ENCODE measurements around the gene CCP110. TPM values are rescaled to one million over a fixed set of nuclear protein-coding genes. Genes with fewer than 3 reads are reported as not detected.
"Not testable (repeated sequence)": the region's sequence is repeated elsewhere in the genome, so short reads cannot be mapped to it uniquely, and the experiment has no call there.

CCP110 gene
- total RNA-seq, 5 donors from 2014 or later (not counting 1 experiment from before 2014, with no cell fraction given): 12.3 to 18.8 (median 17.1) TPM

GRCh38 chr16:19528666-19529065 lies 4.9 kb downstream of the CCP110 start:
- POLR2A ChIA-PET: no interaction called here
- Mint-ChIP-seq H3K4me1 (peaks cover 17 to 20% (median 17%) of the 10 kb centered on the region in 3 donors), H3K27ac (no peak overlapping the region), H3K27me3 (no peaks in the 10 kb centered on the region), H3K4me3 (no peak overlapping the region), H3K36me3 (peaks cover 20% of the 10 kb centered on the region), H3K9me3 (no peaks in the 10 kb centered on the region)
- peaks cover 11 to 12% of the 10 kb centered on the region in 2 experiments for H3K4me1 ChIP-seq (ENCODE audit: control insufficient read depth in 1 of 2, extremely low read depth in 1 of 2, insufficient read depth in 2 of 2, low read length in 2 of 2)
- DNase-seq: no peak
- no peak overlapping the region for H3K4me3 ChIP-seq (ENCODE audit: control insufficient read depth in 1 of 2, extremely low read depth in 1 of 2, low read length in 1 of 2)
- CTCF ChIA-PET: no interaction called here
- H3K9me3 ChIP-seq: no peaks in the 10 kb centered on the region
- H3K27ac ChIP-seq (ENCODE audit: low read length): no peak overlapping the region
- 100% methylated on average over 2 of the region's 3 CpGs for WGBS (ENCODE audit: insufficient coverage)
- no peaks in the 10 kb centered on the region for H3K27me3 ChIP-seq (replicated peaks in 1 of 2; ENCODE audit: control insufficient read depth in 2 of 2, extremely low read depth in 1 of 2, insufficient read depth in 2 of 2, low read length in 1 of 2)
- no peak for ATAC-seq (replicated peaks in 1 of 4)
- peaks cover 0 to 9% of the 10 kb centered on the region in 2 donors for H3K36me3 ChIP-seq (ENCODE audit: control insufficient read depth in 2 of 2, extremely low read depth in 1 of 2, insufficient read depth in 1 of 2, low read length in 1 of 2)

- no peaks in the 10 kb centered on the region for H3K9me3 Mint-ChIP-seq
- no peaks in the 10 kb centered on the region for H3K4me1 Mint-ChIP-seq
- Histone ChIP-seq H3K4me1 (ENCODE audit: control insufficient read depth in 1 of 2, extremely low read depth in 1 of 2, insufficient read depth in 2 of 2, low read length in 2 of 2) (no peaks in the 10 kb centered on the region), H3K9me3 (no peaks in the 10 kb centered on the region), H3K36me3 (ENCODE audit: control insufficient read depth in 2 of 2, extremely low read depth in 1 of 2, insufficient read depth in 1 of 2, low read length in 1 of 2) (peaks cover 0 to 21% of the 10 kb centered on the region in 2 donors), H3K27me3 (replicated peaks in 1 of 2; ENCODE audit: control insufficient read depth in 2 of 2, extremely low read depth in 1 of 2, insufficient read depth in 2 of 2, low read length in 1 of 2) (no peaks in the 10 kb centered on the region), H3K27ac (ENCODE audit: low read length) (no peak overlapping the region), H3K4me3 (ENCODE audit: control insufficient read depth in 1 of 2, extremely low read depth in 1 of 2, low read length in 1 of 2) (no peak overlapping the region)
- CTCF ChIA-PET: interaction anchor here in 1 of 2 donors (1.0 kb wide), 1 partner anchor 17 kb away, joined by 3 read pairs; no protein-coding TSS in a partner anchor
- POLR2A ChIA-PET: no interaction called here
- no peaks in the 10 kb centered on the region for H3K27me3 Mint-ChIP-seq
- H3K36me3 Mint-ChIP-seq: peaks cover 38% of the 10 kb centered on the region
- WGBS (ENCODE audit: insufficient coverage): no CpG with 5 or more reads among the region's 1 CpG
- H3K4me3 Mint-ChIP-seq: no peak overlapping the region
- H3K27ac Mint-ChIP-seq: no peak overlapping the region
- DNase-seq (no peak), ATAC-seq (replicated peaks in 1 of 4) (no peak)
These were observed 8.9 kb downstream of the CCP110 start for GRCh38 chr16:19532601-19533000.

GRCh38 chr16:19540241-19540970 lies 16.7 kb downstream of the CCP110 start:
- Histone ChIP-seq H3K9me3 (no peaks in the 10 kb centered on the region), H3K27me3 (replicated peaks in 1 of 2; ENCODE audit: control insufficient read depth in 2 of 2, extremely low read depth in 1 of 2, insufficient read depth in 2 of 2, low read length in 1 of 2) (no peaks in the 10 kb centered on the region), H3K36me3 (ENCODE audit: control insufficient read depth in 2 of 2, extremely low read depth in 1 of 2, insufficient read depth in 1 of 2, low read length in 1 of 2) (peaks cover 11 to 56% of the 10 kb centered on the region in 2 donors), H3K4me1 (ENCODE audit: control insufficient read depth in 1 of 2, extremely low read depth in 1 of 2, insufficient read depth in 2 of 2, low read length in 2 of 2) (no peaks in the 10 kb centered on the region), H3K27ac (ENCODE audit: low read length) (no peak overlapping the region), H3K4me3 (ENCODE audit: control insufficient read depth in 1 of 2, extremely low read depth in 1 of 2, low read length in 1 of 2) (no peak overlapping the region)
- WGBS (ENCODE audit: insufficient coverage): 100% methylated on average over 1 of the region's 6 CpGs
- ChIA-PET POLR2A (no interaction called here), CTCF (interaction anchor here (0.6 to 1.7 kb wide), 5 partner anchors 9 to 448 kb away, joined by 3 to 8 read pairs (median 3); partner anchors contain the start of gene VPS35L (in 1 of the 2))
- DNase-seq (no peak), ATAC-seq (replicated peaks in 1 of 4) (no peak)
- H3K4me3 Mint-ChIP-seq: no peak overlapping the region
- peaks cover 56% of the 10 kb centered on the region for H3K36me3 Mint-ChIP-seq
- H3K9me3 Mint-ChIP-seq: peaks cover 0 to 2% (median 0%) of the 10 kb centered on the region in 3 donors
- no peaks in the 10 kb centered on the region for H3K4me1 Mint-ChIP-seq
- H3K27me3 Mint-ChIP-seq: no peaks in the 10 kb centered on the region
- H3K27ac Mint-ChIP-seq: no peak overlapping the region

- Mint-ChIP-seq H3K4me1 (no peaks in the 10 kb centered on the region), H3K9me3 (peaks cover 0 to 2% (median 0%) of the 10 kb centered on the region in 3 donors), H3K4me3 (no peak overlapping the region), H3K27me3 (no peaks in the 10 kb centered on the region), H3K27ac (no peak overlapping the region), H3K36me3 (peaks cover 45% of the 10 kb centered on the region)
- ATAC-seq (replicated peaks in 1 of 4) (no peak), DNase-seq (no peak)
- no peak overlapping the region for H3K27ac ChIP-seq (ENCODE audit: low read length)
- ChIA-PET POLR2A (no interaction called here), CTCF (interaction anchor here (0.6 to 1.4 kb wide), 2 partner anchors 12 to 362 kb away, joined by 3 to 5 read pairs; no protein-coding TSS in a partner anchor)
- H3K9me3 ChIP-seq: no peaks in the 10 kb centered on the region
- WGBS (ENCODE audit: insufficient coverage): no CpG with 5 or more reads among the region's 3 CpGs
- no peaks in the 10 kb centered on the region for H3K27me3 ChIP-seq (replicated peaks in 1 of 2; ENCODE audit: control insufficient read depth in 2 of 2, extremely low read depth in 1 of 2, insufficient read depth in 2 of 2, low read length in 1 of 2)
- H3K4me1 ChIP-seq (ENCODE audit: control insufficient read depth in 1 of 2, extremely low read depth in 1 of 2, insufficient read depth in 2 of 2, low read length in 2 of 2): no peaks in the 10 kb centered on the region
- H3K36me3 ChIP-seq (ENCODE audit: control insufficient read depth in 2 of 2, extremely low read depth in 1 of 2, insufficient read depth in 1 of 2, low read length in 1 of 2): peaks cover 11 to 54% of the 10 kb centered on the region in 2 donors
- no peak overlapping the region for H3K4me3 ChIP-seq (ENCODE audit: control insufficient read depth in 1 of 2, extremely low read depth in 1 of 2, low read length in 1 of 2)
These were observed 18.5 kb downstream of the CCP110 start for GRCh38 chr16:19542138-19542821.

- DNase-seq; H3K27ac ChIP-seq (ENCODE audit: low read length); H3K27me3 Mint-ChIP-seq; H3K27me3 ChIP-seq (replicated peaks in 1 of 2; ENCODE audit: control insufficient read depth in 2 of 2, extremely low read depth in 1 of 2, insufficient read depth in 2 of 2, low read length in 1 of 2); H3K9me3 Mint-ChIP-seq; H3K27ac Mint-ChIP-seq; H3K4me3 Mint-ChIP-seq; POLR2A ChIA-PET; H3K4me1 Mint-ChIP-seq; H3K4me3 ChIP-seq (ENCODE audit: control insufficient read depth in 1 of 2, extremely low read depth in 1 of 2, low read length in 1 of 2); H3K4me1 ChIP-seq (ENCODE audit: control insufficient read depth in 1 of 2, extremely low read depth in 1 of 2, insufficient read depth in 2 of 2, low read length in 2 of 2); ATAC-seq (replicated peaks in 1 of 4); H3K9me3 ChIP-seq: not testable (repeated sequence)
- WGBS (ENCODE audit: insufficient coverage): 76% methylated on average over 3 of the region's 10 CpGs
- CTCF ChIA-PET: interaction anchor here in 1 of 2 donors (1.4 kb wide), 1 partner anchor 11 kb away, joined by 5 read pairs; no protein-coding TSS in a partner anchor
- H3K36me3 Mint-ChIP-seq: peaks cover 47% of the 10 kb centered on the region
- peaks cover 7 to 54% of the 10 kb centered on the region in 2 donors for H3K36me3 ChIP-seq (ENCODE audit: control insufficient read depth in 2 of 2, extremely low read depth in 1 of 2, insufficient read depth in 1 of 2, low read length in 1 of 2)
These were observed 19.7 kb downstream of the CCP110 start for GRCh38 chr16:19543278-19543996.

GRCh38 chr16:19548144-19548543 lies 24.4 kb downstream of the CCP110 start:
- no peaks in the 10 kb centered on the region for H3K4me1 Mint-ChIP-seq
- Histone ChIP-seq H3K4me3 (ENCODE audit: control insufficient read depth in 1 of 2, extremely low read depth in 1 of 2, low read length in 1 of 2) (no peak overlapping the region), H3K4me1 (ENCODE audit: control insufficient read depth in 1 of 2, extremely low read depth in 1 of 2, insufficient read depth in 2 of 2, low read length in 2 of 2) (no peaks in the 10 kb centered on the region), H3K27me3 (replicated peaks in 1 of 2; ENCODE audit: control insufficient read depth in 2 of 2, extremely low read depth in 1 of 2, insufficient read depth in 2 of 2, low read length in 1 of 2) (no peaks in the 10 kb centered on the region), H3K9me3 (no peaks in the 10 kb centered on the region), H3K36me3 (ENCODE audit: control insufficient read depth in 2 of 2, extremely low read depth in 1 of 2, insufficient read depth in 1 of 2, low read length in 1 of 2) (peaks cover 0 to 27% of the 10 kb centered on the region in 2 donors), H3K27ac (ENCODE audit: low read length) (no peak overlapping the region)
- ATAC-seq (replicated peaks in 1 of 4) (no peak), DNase-seq (no peak)
- ChIA-PET CTCF (interaction anchor here (1.2 to 1.4 kb wide), 2 partner anchors 11 to 36 kb away, joined by 3 read pairs; no protein-coding TSS in a partner anchor), POLR2A (no interaction called here)
- H3K27ac Mint-ChIP-seq: no peak overlapping the region
- peaks cover 29% of the 10 kb centered on the region for H3K36me3 Mint-ChIP-seq
- no CpG with 5 or more reads among the region's 3 CpGs for WGBS (ENCODE audit: insufficient coverage)
- H3K4me3 Mint-ChIP-seq: no peak overlapping the region
- no peaks in the 10 kb centered on the region for H3K27me3 Mint-ChIP-seq
- peaks cover 0 to 2% (median 0%) of the 10 kb centered on the region in 3 donors for H3K9me3 Mint-ChIP-seq
